ENCODE data around the gene S100A5.
"Not testable (repeated sequence)": the region's sequence is repeated elsewhere in the genome, so short reads cannot be mapped to it uniquely, and the experiment has no call there.

The S100A5 gene

GRCh38 chr1:153566414-153567371, 26.0 kb upstream of the S100A5 start:
- DNase-seq (peak; percentile 91), ATAC-seq (peak; percentile 93)

- DNase-seq (peak; percentile 70), ATAC-seq (peak; percentile 77)
These were observed 25.0 kb upstream of the S100A5 start, which contains the start of gene S100A2 for GRCh38 chr1:153565529-153566374. S100A2 (minus strand) TSS chr1:153565844; CDS start chr1:153563877, 1,967 bp downstream.

GRCh38 chr1:153563991-153564390, 23.3 kb upstream of the S100A5 start:
- ATAC-seq, result no peak
- DNase-seq, result no peak

GRCh38 chr1:153563483-153563901, 22.8 kb upstream of the S100A5 start:
- ATAC-seq (no peak), DNase-seq (no peak)

GRCh38 chr1:153562021-153562420, 21.3 kb upstream of the S100A5 start:
- not testable (repeated sequence) for ATAC-seq, DNase-seq

- DNase-seq (no peak), ATAC-seq (no peak)
These were observed 20.8 kb upstream of the S100A5 start for GRCh38 chr1:153561466-153561985.

GRCh38 chr1:153560771-153561465, 20.2 kb upstream of the S100A5 start:
- ATAC-seq, result no peak

GRCh38 chr1:153560241-153560640, 19.5 kb upstream of the S100A5 start:
- ATAC-seq (no peak), DNase-seq (no peak)

More at GRCh38 chr1:153560771-153561465, 20.2 kb upstream of the S100A5 start:
- no peak for DNase-seq

GRCh38 chr1:153557877-153558276, 17.1 kb upstream of the S100A5 start:
- ATAC-seq, result no peak

GRCh38 chr1:153556348-153556747, 15.6 kb upstream of the S100A5 start:
- ATAC-seq (no peak), DNase-seq (no peak)

More at GRCh38 chr1:153557877-153558276, 17.1 kb upstream of the S100A5 start:
- no peak for DNase-seq

- no peak for DNase-seq
- no peak for ATAC-seq
These were observed 13.3 kb upstream of the S100A5 start for GRCh38 chr1:153553830-153554541.

- ATAC-seq (no peak), DNase-seq (no peak)
These were observed 12.4 kb upstream of the S100A5 start for GRCh38 chr1:153553096-153553495.

GRCh38 chr1:153552335-153552734, 11.6 kb upstream of the S100A5 start:
- DNase-seq (no peak), ATAC-seq (no peak)

GRCh38 chr1:153550827-153551500, 10.2 kb upstream of the S100A5 start:
- DNase-seq, result no peak
- no peak for ATAC-seq

GRCh38 chr1:153550398-153550758, 9.6 kb upstream of the S100A5 start:
- no peak for ATAC-seq
- DNase-seq, result no peak

- ATAC-seq, result no peak
- DNase-seq, result no peak
These were observed 9.1 kb upstream of the S100A5 start for GRCh38 chr1:153549741-153550397.

GRCh38 chr1:153548722-153549688, 8.3 kb upstream of the S100A5 start, which contains the start of gene S100A3:
S100A3 (minus strand) TSS chr1:153549258; CDS start chr1:153548485, 773 bp downstream.
- DNase-seq (no peak), ATAC-seq (no peak)
